HK-2 (cell line): ENCODE measurements around the gene TUBA1C.
"Not testable (repeated sequence)": the region's sequence is repeated elsewhere in the genome, so short reads cannot be mapped to it uniquely, and the experiment has no call there.

Experiments used
- DNase-seq: peaks from one replicate; pipeline ENCODE4 v3.0.0-alpha.2; 2018; ENCODE audit not compliant: unreplicated experiment

The TUBA1C gene

DNA sequence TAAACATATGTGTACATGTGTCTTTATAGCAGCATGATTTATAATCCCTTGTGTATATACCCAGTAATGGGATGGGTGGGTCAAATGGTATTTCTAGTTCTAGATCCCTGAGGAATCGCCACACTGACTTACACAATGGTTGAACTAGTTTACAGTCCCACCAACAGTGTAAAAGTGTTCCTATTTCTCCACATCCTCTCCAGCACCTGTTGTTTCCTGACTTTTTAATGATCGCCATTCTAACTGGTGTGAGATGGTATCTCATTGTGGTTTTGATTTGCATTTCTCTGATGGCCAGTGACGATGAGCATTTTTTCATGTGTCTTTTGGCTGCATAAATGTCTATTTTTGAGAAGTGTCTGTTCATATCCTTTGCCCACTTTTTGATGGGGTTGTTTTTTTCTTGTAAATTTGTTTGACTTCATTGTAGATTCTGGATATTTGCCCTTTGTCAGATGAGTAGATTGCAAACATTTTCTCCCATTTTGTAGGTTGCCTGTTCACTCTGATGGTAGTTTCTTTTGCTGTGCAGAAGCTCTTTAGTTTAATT, 45.6 kb downstream of the TUBA1C start:
- DNase-seq = not testable (repeated sequence)

DNA sequence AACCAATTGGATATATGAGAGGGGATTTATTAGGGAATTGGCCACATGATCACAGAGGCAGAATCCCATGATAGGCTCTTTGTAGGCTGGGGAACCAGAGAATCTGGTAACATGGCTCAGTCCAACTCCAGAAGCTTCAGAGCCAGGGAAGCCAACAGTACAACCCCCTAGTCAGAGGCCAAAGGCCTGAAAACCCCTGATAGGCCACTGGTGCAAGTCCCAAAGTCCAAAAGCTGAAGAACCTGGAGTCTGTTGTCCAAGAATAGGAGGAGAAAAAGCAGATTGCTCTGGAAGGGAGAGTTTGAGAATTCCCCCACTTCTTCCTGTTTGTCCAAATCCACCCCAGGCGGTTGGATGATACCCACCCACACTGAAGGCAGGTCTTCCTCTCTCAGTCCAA, 49.9 kb downstream of the TUBA1C start:
- no peak for DNase-seq

DNA sequence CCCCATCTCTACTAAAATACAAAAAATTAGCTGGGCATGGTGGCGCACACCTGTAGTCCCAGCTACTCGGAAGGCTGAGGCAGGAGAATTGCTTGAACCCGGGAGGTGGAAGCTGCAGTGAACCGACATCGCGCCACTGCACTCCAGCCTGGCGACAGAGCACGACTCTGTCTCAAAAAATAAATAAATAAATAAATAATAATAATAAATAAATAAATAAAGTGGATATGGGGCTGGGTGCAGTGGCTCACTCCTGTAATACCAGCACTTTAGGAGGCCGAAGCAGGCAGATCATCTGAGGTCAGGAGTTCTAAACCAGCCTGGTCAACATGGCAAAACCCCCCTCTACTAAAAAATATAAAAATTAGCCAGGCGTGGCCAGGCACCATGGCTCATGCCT, 52.2 kb downstream of the TUBA1C start:
- DNase-seq = not testable (repeated sequence)

DNA sequence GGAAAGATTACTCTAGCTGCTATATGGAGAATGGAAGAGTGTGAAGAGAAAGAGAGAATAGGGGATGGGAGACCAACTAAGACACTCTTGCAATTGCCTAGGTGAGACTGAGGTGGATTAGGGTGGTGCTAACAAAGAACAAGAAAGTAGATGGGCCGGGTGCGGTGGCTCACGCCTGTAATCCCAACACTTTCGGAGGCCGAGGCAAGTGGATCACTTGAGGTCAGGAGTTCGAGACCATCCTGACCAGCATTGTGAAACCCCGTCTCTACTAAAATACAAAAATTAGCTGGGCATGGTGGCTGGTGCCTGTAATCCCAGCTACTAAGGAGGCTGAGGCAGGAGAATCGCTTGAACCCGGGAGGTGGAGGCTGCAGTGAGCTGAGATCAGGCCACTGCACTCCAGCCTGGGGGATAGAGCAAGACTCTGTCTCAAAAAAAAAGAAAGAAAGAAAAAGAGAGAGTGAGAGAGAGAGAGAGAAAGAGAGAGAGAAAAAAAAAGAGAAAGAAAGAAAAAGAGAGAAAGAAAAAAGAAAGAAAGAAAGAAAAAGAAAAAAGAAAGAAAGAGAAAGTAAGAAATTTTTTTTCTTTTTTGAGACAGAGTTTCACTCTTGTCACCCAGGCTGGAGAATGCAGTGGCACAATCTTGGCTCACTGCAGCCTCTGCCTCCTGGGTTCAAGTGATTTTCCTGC, 55.7 kb downstream of the TUBA1C start:
- DNase-seq = not testable (repeated sequence)

DNA sequence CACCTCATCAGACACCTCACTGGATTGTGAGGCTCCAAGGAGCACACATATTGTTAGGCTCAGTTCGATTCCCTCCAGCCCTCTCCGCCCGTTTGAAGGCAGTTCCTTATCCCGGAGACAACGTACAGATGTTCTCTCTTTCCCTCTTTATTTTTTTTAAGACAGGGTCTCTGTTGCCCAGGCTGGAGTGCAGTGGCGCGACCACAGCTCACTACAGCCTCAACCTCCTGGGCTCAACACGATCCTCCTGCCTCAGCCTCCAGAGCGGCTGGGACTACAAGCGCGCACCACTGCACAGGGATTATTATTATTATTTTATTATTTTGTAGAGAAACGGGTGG, 57.5 kb downstream of the TUBA1C start:
- no peak for DNase-seq

DNA sequence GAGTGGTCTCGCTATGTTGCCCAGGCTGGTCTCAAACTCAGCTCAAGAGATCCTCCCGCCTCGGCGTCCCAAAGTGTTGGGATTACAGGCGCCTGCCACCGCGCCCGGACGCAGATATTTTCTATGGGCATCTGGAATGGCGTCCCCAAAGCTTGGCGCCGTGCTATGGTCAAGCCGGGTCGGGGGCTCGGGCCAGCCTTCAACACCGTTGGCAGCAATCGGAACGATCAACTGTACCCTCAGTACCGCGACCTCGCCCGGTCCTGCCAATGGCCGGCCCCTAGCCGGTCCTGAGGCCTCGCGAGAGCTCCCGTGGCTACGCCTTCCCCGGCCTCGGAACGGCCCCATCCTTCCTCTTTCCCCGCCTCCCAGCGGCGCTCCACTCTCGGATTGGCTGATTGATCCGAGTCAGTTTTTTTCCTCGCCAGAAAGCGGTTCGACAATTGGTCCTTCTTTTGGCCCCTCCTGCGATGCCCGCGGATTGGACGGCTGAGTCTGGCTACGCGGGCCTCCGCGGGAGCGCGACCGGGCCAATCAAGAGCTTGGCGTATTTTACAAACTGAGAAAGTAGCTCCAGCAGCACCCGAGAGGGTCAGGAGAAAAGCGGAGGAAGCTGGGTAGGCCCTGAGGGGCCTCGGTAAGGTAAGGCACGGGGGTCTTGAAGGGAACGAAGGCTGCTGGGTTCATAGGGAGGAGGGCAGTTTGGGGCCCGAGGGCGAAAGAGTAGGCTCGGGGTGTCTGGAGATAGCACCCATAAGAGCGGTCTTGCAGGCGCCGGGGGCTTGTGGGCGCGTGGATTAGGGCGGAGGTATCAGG, 58.0 kb downstream of the TUBA1C start, which contains the start of gene TROAP:
TROAP (plus strand) TSS at position 548 of the 816 bp plus-strand sequence. CDS start 354 bp downstream, outside the sequence.
- DNase-seq = peak; percentile 99

DNA sequence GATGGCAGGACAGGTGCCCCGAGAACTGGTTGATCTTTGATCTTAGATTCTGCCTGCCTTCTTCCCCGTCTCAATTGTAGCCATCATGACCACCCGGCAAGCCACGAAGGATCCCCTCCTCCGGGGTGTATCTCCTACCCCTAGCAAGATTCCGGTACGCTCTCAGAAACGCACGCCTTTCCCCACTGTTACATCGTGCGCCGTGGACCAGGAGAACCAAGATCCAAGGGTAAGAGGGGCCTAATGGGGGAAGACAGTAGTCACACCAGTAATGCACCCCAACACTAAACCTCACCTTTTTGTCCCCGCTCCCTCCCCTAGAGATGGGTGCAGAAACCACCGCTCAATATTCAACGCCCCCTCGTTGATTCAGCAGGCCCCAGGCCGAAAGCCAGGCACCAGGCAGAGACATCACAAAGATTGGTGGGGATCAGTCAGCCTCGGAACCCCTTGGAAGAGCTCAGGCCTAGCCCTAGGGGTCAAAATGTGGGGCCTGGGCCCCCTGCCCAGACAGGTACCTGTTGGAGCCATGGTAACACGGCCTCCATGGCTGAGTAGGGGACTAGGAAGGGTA, 58.7 kb downstream of the TUBA1C start:
- DNase-seq = no peak
